ENCODE results near the gene SHISA7.

The SHISA7 gene

GRCh38 chr19:55442372-55442961 lies 633 bp downstream of the SHISA7 start:
- no peak for TF ChIP-seq CTCF (IDR thresholded peaks at IDR 0.05; ENCODE audit: borderline replicate concordance, insufficient read depth, low read depth, low read length)
- H3K4me3 ChIP-seq (ENCODE audit: low read depth, low read length): no peak overlapping the region

GRCh38 chr19:55441692-55442321 lies 1.3 kb downstream of the SHISA7 start:
- no peak for TF ChIP-seq CTCF (IDR thresholded peaks at IDR 0.05; ENCODE audit: borderline replicate concordance, insufficient read depth, low read depth, low read length)
- no peak overlapping the region for H3K4me3 ChIP-seq (ENCODE audit: low read depth, low read length)

GRCh38 chr19:55441319-55441691 lies 1.8 kb downstream of the SHISA7 start:
- H3K4me3 ChIP-seq (ENCODE audit: low read depth, low read length): no peak overlapping the region
- TF ChIP-seq CTCF (IDR thresholded peaks at IDR 0.05; ENCODE audit: borderline replicate concordance, insufficient read depth, low read depth, low read length): no peak

- no peak overlapping the region for H3K4me3 ChIP-seq (ENCODE audit: low read depth, low read length)
- no peak for TF ChIP-seq CTCF (IDR thresholded peaks at IDR 0.05; ENCODE audit: borderline replicate concordance, insufficient read depth, low read depth, low read length)
These were observed 2.5 kb downstream of the SHISA7 start for GRCh38 chr19:55440411-55441105.

- no peak for TF ChIP-seq CTCF (IDR thresholded peaks at IDR 0.05; ENCODE audit: borderline replicate concordance, insufficient read depth, low read depth, low read length)
- no peak overlapping the region for H3K4me3 ChIP-seq (ENCODE audit: low read depth, low read length)
These were observed 4.0 kb downstream of the SHISA7 start for GRCh38 chr19:55439052-55439451.

- no peak overlapping the region for H3K4me3 ChIP-seq (ENCODE audit: low read depth, low read length)
- TF ChIP-seq CTCF (IDR thresholded peaks at IDR 0.05; ENCODE audit: borderline replicate concordance, insufficient read depth, low read depth, low read length): no peak
These were observed 5.7 kb downstream of the SHISA7 start for GRCh38 chr19:55437410-55437809.

GRCh38 chr19:55436847-55437246 lies 6.3 kb downstream of the SHISA7 start:
- H3K4me3 ChIP-seq (ENCODE audit: low read depth, low read length): no peak overlapping the region

More at GRCh38 chr19:55436847-55437246, 6.3 kb downstream of the SHISA7 start:
- no peak for TF ChIP-seq CTCF (IDR thresholded peaks at IDR 0.05; ENCODE audit: borderline replicate concordance, insufficient read depth, low read depth, low read length)

All from GM12875 (cell line).